Ovary (tissue), 9 donors: Measurements from ENCODE around the gene SNCAIP. TPM values are rescaled to one million over a fixed set of nuclear protein-coding genes. Genes with fewer than 3 reads are reported as not detected.
"Not testable (repeated sequence)": the region's sequence is repeated elsewhere in the genome, so short reads cannot be mapped to it uniquely, and the experiment has no call there.

ENCODE experiments used
- DNase-seq, 5 donors: peaks; one replicate each; pipeline ENCODE4 v3.0.0-alpha.2; 2019 to 2020
- H3K27ac ChIP-seq, 2 donors: fragments of 200-600 bp; one replicate each; pipeline versions ENCODE4 v1.5.1 to v1.8.0; 2019 to 2022
- H3K27me3 ChIP-seq: fragments of 200-600 bp; one replicate; pipeline ENCODE4 v1.8.0; 2022
- H3K36me3 ChIP-seq: fragments of 200-600 bp; sonication (generic); one replicate; pipeline ENCODE4 v1.5.1; 2019
- H3K4me1 ChIP-seq: one replicate; pipeline ENCODE4 v1.8.1; 2013; ENCODE audit warnings: mild to moderate bottlenecking, moderate library complexity; ENCODE audit not compliant: insufficient read depth
- H3K4me3 ChIP-seq: fragments of 200-600 bp; sonication (generic); one replicate; pipeline ENCODE4 v1.5.1; 2017
- H3K9me3 ChIP-seq, 2 donors: fragments of 200-600 bp in 1 of 2; sonication (generic) in 1 of 2; one replicate each; pipeline versions ENCODE4 v1.5.1 to v1.8.1; 2013 to 2019; ENCODE audit warnings: mild to moderate bottlenecking in 1 of 2, moderate library complexity in 1 of 2
- EP300 ChIP-seq: sonication (generic); formaldehyde crosslinking; IDR thresholded peaks from one replicate; pipeline ENCODE4 v1.6.1; 2017; ENCODE audit warnings: antibody characterized with exemption
- POLR2A ChIP-seq: fragments of 450-650 bp; IDR thresholded peaks from one replicate; pipeline ENCODE4 v1.6.1; 2017; ENCODE audit warnings: antibody characterized with exemption, mild to moderate bottlenecking, moderate library complexity
- WGBS, 3 donors: extraction: QIAGEN DNeasy Blood & Tissue Kit in 1 of 3; methylation state at CpG; one replicate each; pipeline versions ENCODE4 v1.1.5 to v1.1.7; 2013 to 2017; 5-methylcytosine and 5-hydroxymethylcytosine counted together
- intact Hi-C, 4 donors: fragments of 100-400 bp; cut with DNase I; formaldehyde crosslinking; loops; one replicate each; pipeline versions ENCODE4 v1.11.0 to v1.15.1; 2022 to 2023
- polyA plus RNA-seq, 2 donors: library from polyadenylated mRNA; stranded (reverse); fragments of 200-250 nt in 1 of 2; fragments of 350-450 nt in 1 of 2; fragmentation: Illumina TruSeq in 1 of 2; extraction: RNeasy Lipid Tissue Mini Kit (QIAGEN cat#74804) in 1 of 2; gene quantifications; one replicate each; pipeline ENCODE4 v1.2.3, GENCODE V29; 2013 to 2014
- total RNA-seq, 7 donors: library from RNA; depleted of rRNA in 2 of 7; stranded (reverse); fragments of >200 nt in 2 of 7; fragmentation: NEBNext Ultra II Directional in 3 of 7; extraction: Animal tissue kit (Norgen Biotek cat#: 25700) in 3 of 7; gene quantifications; one replicate each; pipeline versions ENCODE4 v1.1.0 to v1.2.4, GENCODE V29; 2016 to 2023
- TF ChIP-seq, protein P1 (sequence below), 3 donors: fragments of 450-650 bp in 2 of 3; fragments of 200-600 bp in 1 of 3; IDR thresholded peaks; one replicate each; pipeline versions ENCODE4 v1.5.1 to v1.8.0; 2016 to 2022; ENCODE audit warnings: antibody characterized with exemption in 3 of 3, mild to moderate bottlenecking in 1 of 3
- donor health status: DM: no; HTN: no; CAD: no; lungs with moderate emphysema.
- donor health status: DM: no; HTN: no; CAD: no.
- donor health status: Bipolar disorder and iron deficiency.
- donor health status: DM: yes; HTN: yes; CAD: no.
- donor health status: DM: no; HTN: no; CAD: no.
- donor health status: DM: yes; HTN: yes; CAD: no.

The SNCAIP gene
- total and polyA plus RNA-seq, 9 donors, result 20.4 to 92.5 (median 46.9) TPM

- DNase-seq, result no peak
- 34 to 64% (median 44%) methylated on average over 1 of the region's 1 CpG for WGBS, 3 donors
- H3K4me1 ChIP-seq, result no peaks in the 10 kb centered on the region
- H3K27me3 ChIP-seq, result no peaks in the 10 kb centered on the region
- TF ChIP-seq POLR2A (no peak), EP300 (no peak)
- TF ChIP-seq, protein P1, sequence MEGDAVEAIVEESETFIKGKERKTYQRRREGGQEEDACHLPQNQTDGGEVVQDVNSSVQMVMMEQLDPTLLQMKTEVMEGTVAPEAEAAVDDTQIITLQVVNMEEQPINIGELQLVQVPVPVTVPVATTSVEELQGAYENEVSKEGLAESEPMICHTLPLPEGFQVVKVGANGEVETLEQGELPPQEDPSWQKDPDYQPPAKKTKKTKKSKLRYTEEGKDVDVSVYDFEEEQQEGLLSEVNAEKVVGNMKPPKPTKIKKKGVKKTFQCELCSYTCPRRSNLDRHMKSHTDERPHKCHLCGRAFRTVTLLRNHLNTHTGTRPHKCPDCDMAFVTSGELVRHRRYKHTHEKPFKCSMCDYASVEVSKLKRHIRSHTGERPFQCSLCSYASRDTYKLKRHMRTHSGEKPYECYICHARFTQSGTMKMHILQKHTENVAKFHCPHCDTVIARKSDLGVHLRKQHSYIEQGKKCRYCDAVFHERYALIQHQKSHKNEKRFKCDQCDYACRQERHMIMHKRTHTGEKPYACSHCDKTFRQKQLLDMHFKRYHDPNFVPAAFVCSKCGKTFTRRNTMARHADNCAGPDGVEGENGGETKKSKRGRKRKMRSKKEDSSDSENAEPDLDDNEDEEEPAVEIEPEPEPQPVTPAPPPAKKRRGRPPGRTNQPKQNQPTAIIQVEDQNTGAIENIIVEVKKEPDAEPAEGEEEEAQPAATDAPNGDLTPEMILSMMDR (IDR thresholded peaks at IDR 0.05), result no peak
- no peak overlapping the region for H3K27ac ChIP-seq
- intact Hi-C loops, result no loop called here
- no peaks in the 10 kb centered on the region for H3K9me3 ChIP-seq
- no peaks in the 10 kb centered on the region for H3K36me3 ChIP-seq
- H3K4me3 ChIP-seq, result no peak overlapping the region
Measured at GRCh38 chr5:122480146-122480545, 168.1 kb downstream of the SNCAIP start.

GRCh38 chr5:122484103-122484502 lies 172.1 kb downstream of the SNCAIP start:
- 94 to 96% (median 95%) methylated on average over 3 of the region's 3 CpGs for WGBS, 3 donors

DNA sequence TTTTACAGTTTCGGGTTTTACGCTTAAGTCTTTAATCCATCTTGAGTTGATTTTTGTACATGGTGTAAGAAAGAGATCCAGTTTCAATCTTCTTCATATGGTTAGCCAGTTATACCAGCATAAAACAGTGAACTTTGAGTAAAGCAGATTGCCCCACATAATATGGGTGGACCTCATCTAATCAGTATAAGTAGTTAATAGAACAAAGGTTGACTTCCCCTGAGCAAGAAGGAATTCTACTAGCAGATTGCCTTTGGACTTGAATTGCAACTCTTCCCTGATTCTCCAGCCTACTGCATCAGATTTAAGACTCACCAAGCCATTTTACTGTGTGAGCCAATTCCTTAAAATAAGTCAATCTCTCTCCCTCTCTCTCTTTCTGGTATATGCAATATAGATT lies 173.2 kb downstream of the SNCAIP start:
- Histone ChIP-seq H3K4me3 (no peak overlapping the region), H3K36me3 (no peaks in the 10 kb centered on the region), H3K4me1 (no peaks in the 10 kb centered on the region), H3K9me3 (no peaks in the 10 kb centered on the region), H3K27ac (no peak overlapping the region), H3K27me3 (no peaks in the 10 kb centered on the region)
- intact Hi-C loops, result no loop called here
- 95 to 96% (median 96%) methylated on average over 2 of the region's 2 CpGs for WGBS, 3 donors
- TF ChIP-seq, protein P1 (IDR thresholded peaks at IDR 0.05), result no peak
- TF ChIP-seq POLR2A, result no peak
- TF ChIP-seq EP300, result no peak
- DNase-seq, result no peak

More at GRCh38 chr5:122484103-122484502, 172.1 kb downstream of the SNCAIP start:
- DNase-seq, result no peak
- H3K36me3 ChIP-seq, result no peaks in the 10 kb centered on the region
- intact Hi-C loops, result no loop called here
- no peaks in the 10 kb centered on the region for H3K9me3 ChIP-seq
- H3K27ac ChIP-seq, result no peak overlapping the region
- no peak overlapping the region for H3K4me3 ChIP-seq
- TF ChIP-seq EP300 (no peak), POLR2A (no peak)
- TF ChIP-seq, protein P1 (IDR thresholded peaks at IDR 0.05), result no peak
- H3K4me1 ChIP-seq, result no peaks in the 10 kb centered on the region
- no peaks in the 10 kb centered on the region for H3K27me3 ChIP-seq

GRCh38 chr5:122486616-122487015 lies 174.6 kb downstream of the SNCAIP start:
- H3K36me3 ChIP-seq, H3K4me1 ChIP-seq, H3K4me3 ChIP-seq, H3K27me3 ChIP-seq, H3K9me3 ChIP-seq, H3K27ac ChIP-seq, intact Hi-C loops, DNase-seq: not testable (repeated sequence)
- WGBS, 3 donors, result 97 to 98% (median 97%) methylated on average over 6 of the region's 6 CpGs

DNA sequence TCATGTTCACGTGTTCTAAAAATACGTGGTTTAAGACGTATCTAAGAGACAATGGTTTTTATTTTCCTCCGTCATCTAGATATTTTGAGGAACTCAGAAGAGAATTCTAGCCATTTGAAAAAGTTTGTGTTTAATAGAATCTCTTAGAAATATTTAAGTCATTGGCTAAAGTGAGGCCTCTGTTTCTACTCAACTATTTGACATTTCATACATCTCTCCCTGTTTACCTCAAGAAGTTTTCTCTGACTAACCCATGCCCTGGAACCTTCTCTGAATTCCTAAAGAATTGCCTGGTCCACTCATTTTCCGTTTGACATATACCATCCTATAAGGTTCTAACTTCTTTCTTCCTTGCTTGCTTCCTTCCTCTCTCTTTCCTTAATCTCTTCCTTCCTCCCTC lies 178.7 kb downstream of the SNCAIP start:
- Histone ChIP-seq H3K9me3 (no peaks in the 10 kb centered on the region), H3K4me1 (no peaks in the 10 kb centered on the region), H3K4me3 (no peak overlapping the region), H3K27ac (no peak overlapping the region), H3K36me3 (no peaks in the 10 kb centered on the region), H3K27me3 (no peaks in the 10 kb centered on the region)
- TF ChIP-seq POLR2A, result no peak
- TF ChIP-seq, protein P1 (IDR thresholded peaks at IDR 0.05), result no peak
- TF ChIP-seq EP300, result no peak
- WGBS, 3 donors, result 78 to 85% (median 83%) methylated on average over 5 of the region's 5 CpGs
- intact Hi-C loops, result no loop called here
- DNase-seq, result no peak
